Activated naive CD8-positive, alpha-beta T cell treated with anti-CD3 and anti-CD28 coated beads, Interleukin-2, amount 50 U/mL, for 24 hours (primary cell): ENCODE results near the gene GPR4.

Experiments used
- ATAC-seq: fragments of 150-1000 bp; cut with Tn5 transposase; one replicate; pipeline ENCODE4 v1.10.0; 2021
- DNase-seq: peaks from one replicate; pipeline ENCODE4 v3.0.0; 2021
- H3K27ac Mint-ChIP-seq: one replicate; pipeline ENCODE4 v1.8.0; 2021; ENCODE audit warnings: mild to moderate bottlenecking, mixed read lengths
- H3K27me3 Mint-ChIP-seq: one replicate; pipeline ENCODE4 v1.8.0; 2021; ENCODE audit warnings: mixed read lengths
- H3K36me3 Mint-ChIP-seq: one replicate; pipeline ENCODE4 v1.8.0; 2021; ENCODE audit warnings: low read depth, mixed read lengths
- H3K4me1 Mint-ChIP-seq: one replicate; pipeline ENCODE4 v1.8.0; 2021; ENCODE audit warnings: mixed read lengths
- H3K4me3 Mint-ChIP-seq: one replicate; pipeline ENCODE4 v1.8.0; 2021; ENCODE audit warnings: mild to moderate bottlenecking, moderate library complexity, mixed read lengths
- H3K9me3 Mint-ChIP-seq: one replicate; pipeline ENCODE4 v1.8.0; 2021; ENCODE audit warnings: mixed read lengths

GPR4 gene

GRCh38 chr19:45607071-45608029, 5.3 kb upstream of the GPR4 start:
- ATAC-seq (peak; percentile 15), DNase-seq (peak; percentile 62)
- H3K9me3 Mint-ChIP-seq: peaks cover 5% of the 10 kb centered on the region
- H3K4me1 Mint-ChIP-seq: peaks cover 10% of the 10 kb centered on the region
- peaks cover 30% of the 10 kb centered on the region for H3K36me3 Mint-ChIP-seq
- H3K27ac Mint-ChIP-seq: peak overlapping the region; percentile 84
- H3K4me3 Mint-ChIP-seq: no peak overlapping the region
- peaks cover 11% of the 10 kb centered on the region for H3K27me3 Mint-ChIP-seq

GRCh38 chr19:45601115-45601514, 897 bp downstream of the GPR4 start:
- Mint-ChIP-seq H3K4me1 (peaks cover 32% of the 10 kb centered on the region), H3K27me3 (peaks cover 67% of the 10 kb centered on the region), H3K36me3 (no peaks in the 10 kb centered on the region), H3K27ac (no peak overlapping the region), H3K4me3 (no peak overlapping the region), H3K9me3 (no peaks in the 10 kb centered on the region)
- DNase-seq: no peak
- no peak for ATAC-seq

GRCh38 chr19:45600340-45600885, 1.6 kb downstream of the GPR4 start:
- peaks cover 32% of the 10 kb centered on the region for H3K4me1 Mint-ChIP-seq
- ATAC-seq (no peak), DNase-seq (no peak)
- H3K9me3 Mint-ChIP-seq: no peaks in the 10 kb centered on the region
- no peak overlapping the region for H3K27ac Mint-ChIP-seq
- peaks cover 74% of the 10 kb centered on the region for H3K27me3 Mint-ChIP-seq
- H3K4me3 Mint-ChIP-seq: no peak overlapping the region
- no peaks in the 10 kb centered on the region for H3K36me3 Mint-ChIP-seq

- H3K9me3 Mint-ChIP-seq: no peaks in the 10 kb centered on the region
- H3K4me3 Mint-ChIP-seq: no peak overlapping the region
- H3K27me3 Mint-ChIP-seq: peaks cover 79% of the 10 kb centered on the region
- ATAC-seq (no peak), DNase-seq (no peak)
- no peak overlapping the region for H3K27ac Mint-ChIP-seq
- H3K36me3 Mint-ChIP-seq: no peaks in the 10 kb centered on the region
- peaks cover 32% of the 10 kb centered on the region for H3K4me1 Mint-ChIP-seq
These were observed 2.7 kb downstream of the GPR4 start for GRCh38 chr19:45599286-45599685.

- peaks cover 79% of the 10 kb centered on the region for H3K27me3 Mint-ChIP-seq
- peak overlapping the region; percentile 62 for H3K4me3 Mint-ChIP-seq
- no peaks in the 10 kb centered on the region for H3K9me3 Mint-ChIP-seq
- H3K36me3 Mint-ChIP-seq: no peaks in the 10 kb centered on the region
- DNase-seq (no peak), ATAC-seq (no peak)
- H3K4me1 Mint-ChIP-seq: peaks cover 32% of the 10 kb centered on the region
- peak overlapping the region; percentile 26 for H3K27ac Mint-ChIP-seq
These were observed 3.6 kb downstream of the GPR4 start for GRCh38 chr19:45598267-45599001.

- peak overlapping the region; percentile 62 for H3K4me3 Mint-ChIP-seq
- no peaks in the 10 kb centered on the region for H3K36me3 Mint-ChIP-seq
- H3K27ac Mint-ChIP-seq: no peak overlapping the region
- H3K27me3 Mint-ChIP-seq: peaks cover 72% of the 10 kb centered on the region
- ATAC-seq (no peak), DNase-seq (no peak)
- peaks cover 32% of the 10 kb centered on the region for H3K4me1 Mint-ChIP-seq
- no peaks in the 10 kb centered on the region for H3K9me3 Mint-ChIP-seq
These were observed 4.4 kb downstream of the GPR4 start for GRCh38 chr19:45597425-45598111.

- Mint-ChIP-seq H3K4me3 (no peak overlapping the region), H3K4me1 (peaks cover 34% of the 10 kb centered on the region), H3K9me3 (no peaks in the 10 kb centered on the region), H3K27ac (no peak overlapping the region), H3K36me3 (no peaks in the 10 kb centered on the region), H3K27me3 (peaks cover 72% of the 10 kb centered on the region)
- DNase-seq (no peak), ATAC-seq (no peak)
These were observed 6.2 kb downstream of the GPR4 start for GRCh38 chr19:45595814-45596213.

GRCh38 chr19:45593520-45593919, 8.5 kb downstream of the GPR4 start:
- no peak for ATAC-seq
- H3K4me3 Mint-ChIP-seq: no peak overlapping the region
- H3K36me3 Mint-ChIP-seq: no peaks in the 10 kb centered on the region
- H3K4me1 Mint-ChIP-seq: peaks cover 23% of the 10 kb centered on the region
- DNase-seq: no peak
- H3K27ac Mint-ChIP-seq: no peak overlapping the region
- peaks cover 70% of the 10 kb centered on the region for H3K27me3 Mint-ChIP-seq
- no peaks in the 10 kb centered on the region for H3K9me3 Mint-ChIP-seq

GRCh38 chr19:45592366-45592765, 9.6 kb downstream of the GPR4 start:
- Mint-ChIP-seq H3K27me3 (peaks cover 60% of the 10 kb centered on the region), H3K4me3 (no peak overlapping the region), H3K36me3 (no peaks in the 10 kb centered on the region), H3K9me3 (no peaks in the 10 kb centered on the region), H3K27ac (no peak overlapping the region), H3K4me1 (peaks cover 13% of the 10 kb centered on the region)
- DNase-seq (no peak), ATAC-seq (no peak)

GRCh38 chr19:45591638-45592005, 10.4 kb downstream of the GPR4 start:
- Mint-ChIP-seq H3K36me3 (no peaks in the 10 kb centered on the region), H3K4me3 (no peak overlapping the region), H3K4me1 (peaks cover 12% of the 10 kb centered on the region), H3K9me3 (no peaks in the 10 kb centered on the region), H3K27ac (no peak overlapping the region), H3K27me3 (peaks cover 52% of the 10 kb centered on the region)
- no peak for DNase-seq
- ATAC-seq: no peak

GRCh38 chr19:45591004-45591637, 10.9 kb downstream of the GPR4 start:
- H3K27me3 Mint-ChIP-seq: peaks cover 48% of the 10 kb centered on the region
- H3K36me3 Mint-ChIP-seq: no peaks in the 10 kb centered on the region
- H3K4me3 Mint-ChIP-seq: no peak overlapping the region
- H3K9me3 Mint-ChIP-seq: no peaks in the 10 kb centered on the region
- peaks cover 12% of the 10 kb centered on the region for H3K4me1 Mint-ChIP-seq
- peak; percentile 71 for ATAC-seq
- peak; percentile 53 for DNase-seq
- no peak overlapping the region for H3K27ac Mint-ChIP-seq

- Mint-ChIP-seq H3K4me3 (no peak overlapping the region), H3K27ac (no peak overlapping the region), H3K36me3 (no peaks in the 10 kb centered on the region), H3K9me3 (no peaks in the 10 kb centered on the region), H3K27me3 (peaks cover 41% of the 10 kb centered on the region), H3K4me1 (peaks cover 14% of the 10 kb centered on the region)
- ATAC-seq (no peak), DNase-seq (no peak)
These were observed 11.6 kb downstream of the GPR4 start for GRCh38 chr19:45590300-45591003.

- ATAC-seq (no peak), DNase-seq (no peak)
- no peaks in the 10 kb centered on the region for H3K9me3 Mint-ChIP-seq
- no peaks in the 10 kb centered on the region for H3K36me3 Mint-ChIP-seq
- no peak overlapping the region for H3K4me3 Mint-ChIP-seq
- H3K27ac Mint-ChIP-seq: no peak overlapping the region
- H3K27me3 Mint-ChIP-seq: peaks cover 38% of the 10 kb centered on the region
- H3K4me1 Mint-ChIP-seq: peaks cover 19% of the 10 kb centered on the region
These were observed 12.2 kb downstream of the GPR4 start for GRCh38 chr19:45589768-45590167.
